MM.1S (cell line): ENCODE data around the gene PSMA5.

Source experiments
- DNase-seq: peaks from one replicate; pipeline ENCODE4 v3.0.0-alpha.2; 2015
- H2AFZ ChIP-seq: fragments of 300-600 bp; sonication (generic); 2 replicates; pipeline ENCODE4 v1.6.0; 2016; ENCODE audit warnings: antibody characterized with exemption, low read length
- H3F3A ChIP-seq: fragments of 300-600 bp; sonication (generic); 2 replicates; pipeline ENCODE4 v1.6.1; 2016; ENCODE audit warnings: mild to moderate bottlenecking, antibody characterized with exemption, low read length, moderate library complexity, mixed read lengths; ENCODE audit not compliant: insufficient read depth
- H3K27ac ChIP-seq: fragments of 300-600 bp; sonication (generic); 2 replicates; pipeline ENCODE4 v1.5.1; 2016; ENCODE audit warnings: mild to moderate bottlenecking, low read length
- H3K27me3 ChIP-seq: fragments of 300-600 bp; sonication (generic); replicated peaks from 2 replicates; pipeline ENCODE4 v1.6.0; 2016; ENCODE audit warnings: low read length; ENCODE audit not compliant: insufficient read depth
- H3K36me3 ChIP-seq: fragments of 300-600 bp; sonication (generic); replicated peaks from 2 replicates; pipeline ENCODE4 v1.6.1; 2016; ENCODE audit warnings: mild to moderate bottlenecking, low read length, mixed read lengths; ENCODE audit not compliant: insufficient read depth
- H3K4me1 ChIP-seq: fragments of 300-600 bp; sonication (generic); 2 replicates; pipeline ENCODE4 v1.6.1; 2016; ENCODE audit warnings: low read length, mixed read lengths
- H3K4me2 ChIP-seq: fragments of 300-600 bp; sonication (generic); 2 replicates; pipeline ENCODE4 v1.6.0; 2016; ENCODE audit warnings: low read depth, low read length
- H3K4me3 ChIP-seq: fragments of 300-600 bp; sonication (generic); 2 replicates; pipeline ENCODE4 v1.5.1; 2016; ENCODE audit warnings: low read length, mixed read lengths
- H3K79me2 ChIP-seq: fragments of 300-600 bp; sonication (generic); 2 replicates; pipeline ENCODE4 v1.6.1; 2016; ENCODE audit warnings: mixed run types, low read length, mixed read lengths
- H3K9ac ChIP-seq: fragments of 300-600 bp; sonication (generic); 2 replicates; pipeline ENCODE4 v1.6.1; 2016; ENCODE audit warnings: low read length, mixed read lengths
- H3K9me2 ChIP-seq: fragments of 300-600 bp; sonication (generic); replicated peaks from 2 replicates; pipeline ENCODE4 v1.6.1; 2016; ENCODE audit warnings: mild to moderate bottlenecking, low read length, mixed read lengths; ENCODE audit not compliant: insufficient read depth
- H3K9me3 ChIP-seq: fragments of 300-600 bp; sonication (generic); replicated peaks from 2 replicates; pipeline ENCODE4 v1.6.1; 2016; ENCODE audit warnings: mild to moderate bottlenecking, low read length, mixed read lengths; ENCODE audit not compliant: insufficient read depth
- H4K20me1 ChIP-seq: fragments of 300-600 bp; sonication (generic); 2 replicates; pipeline ENCODE4 v1.6.1; 2016; ENCODE audit warnings: mild to moderate bottlenecking, low read length, moderate library complexity, mixed read lengths; ENCODE audit not compliant: insufficient read depth
- EZH2 ChIP-seq: fragments of 300-600 bp; sonication (generic); optimal IDR thresholded peaks from 2 replicates; pipeline ENCODE3; 2017; ENCODE audit warnings: low read depth, mild to moderate bottlenecking, antibody characterized with exemption, low read length, mixed read lengths
- EZH2phosphoT487 ChIP-seq: fragments of 300-600 bp; sonication (generic); IDR thresholded peaks from 2 replicates; pipeline ENCODE4 v1.6.1; 2018; ENCODE audit warnings: antibody characterized with exemption, low read length
- TF ChIP-seq, protein P1 (sequence below): fragments of 300-600 bp; sonication (generic); IDR thresholded peaks from 2 replicates; pipeline ENCODE4 v1.5.1; 2016; ENCODE audit warnings: antibody characterized with exemption, low read length, mixed read lengths

Gene PSMA5

GRCh38 chr1:109368464-109368863 lies 57.8 kb downstream of the PSMA5 start:
- no peaks in the 10 kb centered on the region for H4K20me1 ChIP-seq
- H3F3A ChIP-seq, result peaks cover 14% of the 10 kb centered on the region
- H3K4me3 ChIP-seq, result no peak overlapping the region
- peak overlapping the region; percentile 41; the same call in 1 of the 2 replicates for H3K4me2 ChIP-seq
- no peaks in the 10 kb centered on the region for H3K36me3 ChIP-seq
- TF ChIP-seq, protein P1, sequence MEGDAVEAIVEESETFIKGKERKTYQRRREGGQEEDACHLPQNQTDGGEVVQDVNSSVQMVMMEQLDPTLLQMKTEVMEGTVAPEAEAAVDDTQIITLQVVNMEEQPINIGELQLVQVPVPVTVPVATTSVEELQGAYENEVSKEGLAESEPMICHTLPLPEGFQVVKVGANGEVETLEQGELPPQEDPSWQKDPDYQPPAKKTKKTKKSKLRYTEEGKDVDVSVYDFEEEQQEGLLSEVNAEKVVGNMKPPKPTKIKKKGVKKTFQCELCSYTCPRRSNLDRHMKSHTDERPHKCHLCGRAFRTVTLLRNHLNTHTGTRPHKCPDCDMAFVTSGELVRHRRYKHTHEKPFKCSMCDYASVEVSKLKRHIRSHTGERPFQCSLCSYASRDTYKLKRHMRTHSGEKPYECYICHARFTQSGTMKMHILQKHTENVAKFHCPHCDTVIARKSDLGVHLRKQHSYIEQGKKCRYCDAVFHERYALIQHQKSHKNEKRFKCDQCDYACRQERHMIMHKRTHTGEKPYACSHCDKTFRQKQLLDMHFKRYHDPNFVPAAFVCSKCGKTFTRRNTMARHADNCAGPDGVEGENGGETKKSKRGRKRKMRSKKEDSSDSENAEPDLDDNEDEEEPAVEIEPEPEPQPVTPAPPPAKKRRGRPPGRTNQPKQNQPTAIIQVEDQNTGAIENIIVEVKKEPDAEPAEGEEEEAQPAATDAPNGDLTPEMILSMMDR, result no peak
- TF ChIP-seq EZH2phosphoT487 (no peak), EZH2 (no peak)
- DNase-seq, result no peak
- H3K4me1 ChIP-seq, result peaks cover 26% of the 10 kb centered on the region
- H3K27me3 ChIP-seq, result no peaks in the 10 kb centered on the region
- no peak overlapping the region for H3K9ac ChIP-seq
- no peaks in the 10 kb centered on the region for H3K9me2 ChIP-seq
- H2AFZ ChIP-seq, result no peak overlapping the region
- H3K79me2 ChIP-seq, result peaks cover 6% of the 10 kb centered on the region; the same call in 1 of the 2 replicates
- no peak overlapping the region for H3K27ac ChIP-seq
- no peaks in the 10 kb centered on the region for H3K9me3 ChIP-seq

GRCh38 chr1:109367626-109368025 lies 58.6 kb downstream of the PSMA5 start:
- TF ChIP-seq, protein P1, result no peak
- no peak for TF ChIP-seq EZH2phosphoT487
- TF ChIP-seq EZH2, result no peak
- no peaks in the 10 kb centered on the region for H3K9me2 ChIP-seq
- no peak overlapping the region for H3K4me2 ChIP-seq
- no peaks in the 10 kb centered on the region for H3K79me2 ChIP-seq
- H3K4me1 ChIP-seq, result peaks cover 26% of the 10 kb centered on the region
- no peaks in the 10 kb centered on the region for H4K20me1 ChIP-seq
- H3K9me3 ChIP-seq, result no peaks in the 10 kb centered on the region
- DNase-seq, result no peak
- H3K27me3 ChIP-seq, result no peaks in the 10 kb centered on the region
- no peak overlapping the region for H3K9ac ChIP-seq
- no peak overlapping the region for H3K4me3 ChIP-seq
- peaks cover 14% of the 10 kb centered on the region for H3F3A ChIP-seq
- no peak overlapping the region for H3K27ac ChIP-seq
- no peaks in the 10 kb centered on the region for H3K36me3 ChIP-seq
- no peak overlapping the region for H2AFZ ChIP-seq

DNA sequence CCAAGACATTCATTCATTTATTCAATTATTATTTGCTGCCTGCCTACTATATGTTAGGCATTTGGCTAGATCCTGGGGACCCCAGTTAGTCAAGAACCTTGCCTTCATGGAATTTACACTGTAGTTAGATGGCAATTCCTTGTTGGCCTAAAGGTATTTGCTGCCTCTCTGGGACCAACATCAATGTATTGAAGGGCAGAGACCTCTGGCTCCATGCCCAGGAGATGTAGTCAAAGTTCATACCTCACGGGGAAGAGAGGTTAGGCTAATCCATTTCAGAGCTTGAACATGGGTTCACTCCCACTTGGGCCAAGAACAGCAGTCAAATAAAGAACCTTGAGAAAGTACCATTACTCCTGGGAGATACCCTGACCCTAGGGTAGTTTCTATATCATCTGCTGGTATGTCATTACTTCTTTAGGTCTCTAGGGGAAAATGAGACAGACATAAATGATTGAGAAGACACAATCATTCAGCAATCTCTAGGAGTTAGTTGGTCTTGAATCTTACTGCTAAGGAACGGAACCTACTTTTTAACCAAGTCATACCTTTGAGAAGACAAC lies 60.5 kb downstream of the PSMA5 start:
- DNase-seq, result no peak
- Histone ChIP-seq H3K36me3 (no peaks in the 10 kb centered on the region), H3K27me3 (no peaks in the 10 kb centered on the region), H3K4me2 (no peak overlapping the region), H3F3A (peaks cover 5% of the 10 kb centered on the region), H3K4me3 (no peak overlapping the region), H3K79me2 (no peaks in the 10 kb centered on the region), H4K20me1 (no peaks in the 10 kb centered on the region), H3K9ac (no peak overlapping the region), H2AFZ (no peak overlapping the region), H3K9me3 (no peaks in the 10 kb centered on the region), H3K4me1 (peaks cover 14% of the 10 kb centered on the region), H3K9me2 (no peaks in the 10 kb centered on the region), H3K27ac (no peak overlapping the region)
- TF ChIP-seq, protein P1, result no peak
- TF ChIP-seq EZH2phosphoT487, result no peak
- TF ChIP-seq EZH2, result no peak
